GM12878 (cell line): Measurements from ENCODE around the gene DTD1. TPM values are rescaled to one million over a fixed set of nuclear protein-coding genes. Genes with fewer than 3 reads are reported as not detected.

Source experiments
- ATAC-seq: fragments of 200-7000 bp; cut with Tn5 transposase; 3 replicates; pipeline ENCODE4 v1.9.1; 2020; ENCODE audit warnings: mild to moderate bottlenecking, moderate library complexity
- BruUV-seq: library from RNA; stranded (reverse); fragments of 400-500 nt; replicated peaks from 2 replicates; lab custom pipeline; 2021; lab: Mats Ljungman, UMichigan
- CTCF ChIA-PET: fragments of 300-600 bp; sonication (Branson Sonifier 250); formaldehyde crosslinking; extraction: SDS; loops from one replicate; lab custom pipeline; 2021; ENCODE audit warnings: inconsistent platforms; lab: Yijun Ruan, JAX
- POLR2A ChIA-PET: fragments of 350-600 bp; formaldehyde crosslinking; extraction: SDS; loops from one replicate; lab custom pipeline; 2021; ENCODE audit warnings: inconsistent platforms; lab: Charles Lee
- RAD21 ChIA-PET: fragments of 300-600 bp; sonication (Branson Sonifier 250); formaldehyde crosslinking; loops from one replicate; lab custom pipeline; 2023; ENCODE audit warnings: antibody characterized with exemption; ENCODE audit not compliant: unreplicated experiment; lab: Charles Lee
- SMC1A ChIA-PET: fragments of 300-600 bp; sonication (Branson Sonifier 250); formaldehyde crosslinking; loops from one replicate; lab custom pipeline; 2023; ENCODE audit not compliant: unreplicated experiment, uncharacterized antibody; lab: Charles Lee
- DNase-seq: peaks from one replicate; pipeline ENCODE4 v3.0.0-alpha.2; 2011; ENCODE audit warnings: low read depth, low spot score
- FAIRE-seq: peaks from 3 replicates; lab custom pipeline; 2011; peaks lifted over from hg19 to GRCh38; lab: Jason Lieb, UNC
- H2AFZ ChIP-seq: 2 replicates; pipeline ENCODE4 v1.6.0; 2011; ENCODE audit warnings: low read depth, low read length, control low read depth; ENCODE audit not compliant: control insufficient read depth
- H3K27ac ChIP-seq: 2 replicates; pipeline ENCODE4 v1.5.1; 2011; ENCODE audit warnings: control low read depth; ENCODE audit not compliant: control insufficient read depth, insufficient read depth
- H3K27me3 ChIP-seq, 2 experiments: replicated peaks in 1 of 2; 2 replicates each; pipeline versions ENCODE4 v1.6.0 to v1.6.1; 2011; ENCODE audit warnings: low read length in 1 of 2; ENCODE audit not compliant: control insufficient read depth in 2 of 2, insufficient read depth in 2 of 2
- H3K36me3 ChIP-seq, 2 experiments: 2 replicates each; pipeline ENCODE4 v1.5.1; 2011; ENCODE audit warnings: low read length in 1 of 2; ENCODE audit not compliant: control insufficient read depth in 2 of 2, insufficient read depth in 2 of 2
- H3K4me1 ChIP-seq: 2 replicates; pipeline ENCODE4 v1.6.1; 2011; ENCODE audit warnings: mild to moderate bottlenecking, low read length, moderate library complexity, mixed read lengths; ENCODE audit not compliant: control insufficient read depth, insufficient read depth
- H3K4me2 ChIP-seq: 2 replicates; pipeline ENCODE4 v1.6.0; 2011; ENCODE audit warnings: control low read depth; ENCODE audit not compliant: control insufficient read depth, insufficient read depth
- H3K4me3 ChIP-seq: fragments of 200-600 bp; sonication (generic); 2 replicates; pipeline ENCODE4 v1.5.1; 2016
- H3K79me2 ChIP-seq: 2 replicates; pipeline ENCODE4 v1.6.0; 2011; ENCODE audit warnings: low read length; ENCODE audit not compliant: control insufficient read depth, insufficient read depth
- H3K9ac ChIP-seq: 2 replicates; pipeline ENCODE4 v1.8.0; 2011; ENCODE audit warnings: low read length, control low read depth, mixed read lengths; ENCODE audit not compliant: control insufficient read depth, insufficient read depth
- H3K9me3 ChIP-seq: replicated peaks from 3 replicates; pipeline ENCODE4 v1.5.1; 2011; ENCODE audit warnings: mild to moderate bottlenecking, low read length; ENCODE audit not compliant: control insufficient read depth, insufficient read depth
- H4K20me1 ChIP-seq: 2 replicates; pipeline ENCODE4 v1.6.0; 2011; ENCODE audit not compliant: control insufficient read depth, insufficient read depth
- ATF7 ChIP-seq: fragments of 450-650 bp; IDR thresholded peaks from 2 replicates; pipeline ENCODE4 v1.6.1; 2016; ENCODE audit warnings: low read depth, mild to moderate bottlenecking
- BRCA1 ChIP-seq: IDR thresholded peaks from 2 replicates; pipeline ENCODE4 v1.6.1; 2011; ENCODE audit warnings: low read depth, low read length, improper control_type of control experiment
- EGR1 ChIP-seq, 2 experiments: IDR thresholded peaks; 1 replicate in 1 of 2; 2 replicates in 1 of 2; pipeline ENCODE4 v1.6.1; 2011 to 2012; ENCODE audit warnings: low read depth in 2 of 2, low read length in 2 of 2, borderline replicate concordance in 1 of 2, mild to moderate bottlenecking in 1 of 2, moderate library complexity in 1 of 2
- LARP7 ChIP-seq: fragments of 450-650 bp; IDR thresholded peaks from 2 replicates; pipeline ENCODE4 v1.6.1; 2017; ENCODE audit warnings: mild to moderate bottlenecking
- NR2F1 ChIP-seq: fragments of 450-650 bp; conservative IDR thresholded peaks from 2 replicates; pipeline ENCODE4 v1.6.1; 2017; ENCODE audit warnings: mild to moderate bottlenecking
- PBX3 ChIP-seq: IDR thresholded peaks from 2 replicates; pipeline ENCODE4 v1.6.1; 2011; ENCODE audit warnings: mild to moderate bottlenecking, low read depth, low read length, moderate library complexity; ENCODE audit not compliant: insufficient replicate concordance
- RAD21 ChIP-seq: IDR thresholded peaks from 2 replicates; pipeline ENCODE4 v1.6.1; 2011; ENCODE audit warnings: mild to moderate bottlenecking, low read depth, low read length, moderate library complexity; ENCODE audit not compliant: insufficient read depth
- RELA ChIP-seq: fragments of 450-650 bp; IDR thresholded peaks from 2 replicates; pipeline ENCODE4 v1.8.0; 2014; ENCODE audit warnings: borderline replicate concordance; ENCODE audit not compliant: partially characterized antibody
- SIX5 ChIP-seq: IDR thresholded peaks from 2 replicates; pipeline ENCODE4 v1.6.1; 2011; ENCODE audit warnings: mild to moderate bottlenecking, low read depth, low read length, moderate library complexity; ENCODE audit not compliant: severe bottlenecking
- TBL1XR1 ChIP-seq: IDR thresholded peaks from 2 replicates; pipeline ENCODE4 v1.6.1; 2012; ENCODE audit warnings: low read depth, low read length, improper control_type of control experiment
- ZNF592 ChIP-seq: fragments of 450-650 bp; IDR thresholded peaks from 2 replicates; pipeline ENCODE4 v1.6.1; 2017; ENCODE audit warnings: mild to moderate bottlenecking, moderate library complexity
- WGBS: methylation state at CpG from one replicate; pipeline ENCODE4 v1.1.6; 2016; ENCODE audit warnings: low lambda C conversion rate; ENCODE audit not compliant: insufficient replicate concordance, insufficient coverage; ENCODE audit errors: missing lambda C conversion rate; 5-methylcytosine and 5-hydroxymethylcytosine counted together
- in situ Hi-C: fragments of 300-500 bp; cut with MboI; formaldehyde crosslinking; loops from 9 replicates; pipeline ENCODE4 v1.14.3; 2018; ENCODE audit warnings: mixed read lengths
- intact Hi-C: fragments of 100-400 bp; cut with micrococcal nuclease; formaldehyde crosslinking; loops from one replicate; pipeline ENCODE4 v1.14.2; 2022; ENCODE audit not compliant: unreplicated experiment
- polyA plus RNA-seq, 11 experiments: library from polyadenylated mRNA; depleted of rRNA in 4 of 11; unstranded in 6 of 11; stranded (reverse) in 5 of 11; fragments of >200 nt; fragmentation: Nextera tagmentation in 4 of 11; fragmentation: Illumina TruSeq in 1 of 11; extraction: Ambion mirVana in 4 of 11; extraction: Trizol in 1 of 11; gene quantifications; 1 replicate in 1 of 11; 2 replicates in 10 of 11; pipeline versions ENCODE4 v1.2.1 to v1.2.3, GENCODE V29; 2011 to 2016; ENCODE audit warnings: inconsistent platforms in 2 of 11, missing spikeins in 2 of 11, low read depth in 1 of 11
- total RNA-seq, 4 experiments: library from RNA; depleted of rRNA in 3 of 4; stranded (reverse); fragments of >200 nt in 3 of 4; fragmentation: Illumina TruSeq in 1 of 4; extraction: Trizol in 1 of 4; gene quantifications; 2 replicates each; pipeline versions ENCODE4 v1.2.1 to v1.2.3, GENCODE V29; 2013 to 2021
- TF ChIP-seq, protein P1 (sequence below): IDR thresholded peaks from 2 replicates; pipeline ENCODE4 v1.6.1; 2012; ENCODE audit warnings: low read depth, low read length, improper control_type of control experiment

The DTD1 gene
- total and polyA plus RNA-seq, 10 of the 15 experiments (the other 5 are each of a cell fraction or from before 2014, with no cell fraction given) = 24.3 to 99.8 (median 63.3) TPM

DNA sequence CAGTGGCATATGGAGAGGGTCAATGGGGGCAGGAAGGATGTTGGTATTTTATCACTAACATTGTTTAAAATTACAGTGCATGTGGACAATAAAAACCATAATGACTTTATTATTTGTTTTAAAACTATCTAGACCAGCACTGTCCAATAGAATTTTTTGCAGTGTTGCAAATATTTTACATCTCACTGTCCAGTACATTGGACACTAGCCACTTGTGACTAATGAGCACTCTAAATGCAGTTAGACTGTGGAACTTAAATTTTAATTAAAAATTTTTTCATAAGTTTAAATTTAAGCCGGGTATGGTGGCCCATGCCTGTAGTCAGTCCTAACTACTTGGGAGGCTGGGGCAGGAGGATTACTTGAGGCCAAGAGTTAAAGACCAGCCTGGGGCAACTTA lies 101.7 kb downstream of the DTD1 start:
- in situ Hi-C loops = no loop called here
- CTCF ChIA-PET = interaction anchor here (0.9 kb wide), 1 partner anchor 56 kb away, joined by 3 read pairs; no protein-coding TSS in a partner anchor
- no TSS peak for BruUV-seq
- no peaks in the 10 kb centered on the region for H4K20me1 ChIP-seq
- SMC1A ChIA-PET = no interaction called here
- no peak overlapping the region for H2AFZ ChIP-seq
- no peak overlapping the region for H3K4me3 ChIP-seq
- H3K9ac ChIP-seq = no peak overlapping the region
- 94% methylated on average over 1 of the region's 1 CpG for WGBS
- ATAC-seq (no peak), FAIRE-seq (no peak), DNase-seq (no peak)
- H3K4me2 ChIP-seq = no peak overlapping the region
- H3K27me3 ChIP-seq = no peaks in the 10 kb centered on the region
- POLR2A ChIA-PET = no interaction called here
- no peak for TF ChIP-seq SIX5
- no peak for TF ChIP-seq BRCA1
- TF ChIP-seq ATF7 = no peak
- TF ChIP-seq EGR1 (IDR thresholded peaks at IDR 0.05; ENCODE audit: borderline replicate concordance in 1 of 2, low read depth in 2 of 2, low read length in 2 of 2) = no peak
- TF ChIP-seq RELA = no peak
- TF ChIP-seq, protein P1, sequence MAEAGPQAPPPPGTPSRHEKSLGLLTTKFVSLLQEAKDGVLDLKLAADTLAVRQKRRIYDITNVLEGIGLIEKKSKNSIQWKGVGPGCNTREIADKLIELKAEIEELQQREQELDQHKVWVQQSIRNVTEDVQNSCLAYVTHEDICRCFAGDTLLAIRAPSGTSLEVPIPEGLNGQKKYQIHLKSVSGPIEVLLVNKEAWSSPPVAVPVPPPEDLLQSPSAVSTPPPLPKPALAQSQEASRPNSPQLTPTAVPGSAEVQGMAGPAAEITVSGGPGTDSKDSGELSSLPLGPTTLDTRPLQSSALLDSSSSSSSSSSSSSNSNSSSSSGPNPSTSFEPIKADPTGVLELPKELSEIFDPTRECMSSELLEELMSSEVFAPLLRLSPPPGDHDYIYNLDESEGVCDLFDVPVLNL = no peak
- TF ChIP-seq, all 136 proteins: peak for 0
- H3K27ac ChIP-seq = no peak overlapping the region
- RAD21 ChIA-PET = no interaction called here
- no peaks in the 10 kb centered on the region for H3K36me3 ChIP-seq
- intact Hi-C loops = no loop called here
- H3K4me1 ChIP-seq = no peaks in the 10 kb centered on the region
- H3K79me2 ChIP-seq = no peaks in the 10 kb centered on the region
- H3K9me3 ChIP-seq = no peaks in the 10 kb centered on the region

GRCh38 chr20:18692447-18692846 lies 104.6 kb downstream of the DTD1 start:
- ATAC-seq (no peak), DNase-seq (no peak), FAIRE-seq (no peak)
- ChIA-PET RAD21 (no interaction called here), CTCF (interaction anchor here (1.3 kb wide), 1 partner anchor 10 kb away, joined by 3 read pairs; no protein-coding TSS in a partner anchor), SMC1A (no interaction called here), POLR2A (no interaction called here)
- intact Hi-C loops (no loop called here), in situ Hi-C loops (no loop called here)
- Histone ChIP-seq H3K27me3 (no peaks in the 10 kb centered on the region), H3K4me2 (no peak overlapping the region), H3K27ac (no peak overlapping the region), H3K4me1 (no peaks in the 10 kb centered on the region), H3K4me3 (no peak overlapping the region), H3K36me3 (no peaks in the 10 kb centered on the region), H3K9ac (no peak overlapping the region), H2AFZ (no peak overlapping the region), H4K20me1 (no peaks in the 10 kb centered on the region), H3K79me2 (no peaks in the 10 kb centered on the region), H3K9me3 (no peaks in the 10 kb centered on the region)
- WGBS = 100% methylated on average over 1 of the region's 1 CpG
- BruUV-seq = no TSS peak
- TF ChIP-seq LARP7 (no peak), NR2F1 (no peak), RAD21 (no peak), TBL1XR1 (no peak), PBX3 (no peak), ZNF592 (no peak)
